ENCODE data around the gene INTS4.
"Not testable (repeated sequence)": the region's sequence is repeated elsewhere in the genome, so short reads cannot be mapped to it uniquely, and the experiment has no call there.

Gene INTS4

GRCh38 chr11:77959434-77959833 is 35.0 kb downstream of the INTS4 start:
- no peak for DNase-seq

GRCh38 chr11:77958583-77959177 is 35.8 kb downstream of the INTS4 start:
- not testable (repeated sequence) for DNase-seq

GRCh38 chr11:77943296-77943695 is 51.2 kb downstream of the INTS4 start:
- DNase-seq, result not testable (repeated sequence)

- DNase-seq, result not testable (repeated sequence)
Measured at GRCh38 chr11:77942465-77942864, 52.0 kb downstream of the INTS4 start.

GRCh38 chr11:77933596-77933995 is 60.9 kb downstream of the INTS4 start:
- DNase-seq, result not testable (repeated sequence)

GRCh38 chr11:77930334-77931208 is 63.9 kb downstream of the INTS4 start:
- not testable (repeated sequence) for DNase-seq

GRCh38 chr11:77917713-77918112 is 76.8 kb downstream of the INTS4 start:
- DNase-seq, result not testable (repeated sequence)

GRCh38 chr11:77914307-77914791 is 80.1 kb downstream of the INTS4 start:
- DNase-seq, result not testable (repeated sequence)

- not testable (repeated sequence) for DNase-seq
Measured at GRCh38 chr11:77913608-77914306, 80.7 kb downstream of the INTS4 start.

- not testable (repeated sequence) for DNase-seq
Measured at GRCh38 chr11:77910828-77911227, 83.6 kb downstream of the INTS4 start.

GRCh38 chr11:77909277-77909676 is 85.2 kb downstream of the INTS4 start:
- DNase-seq, result no peak

GRCh38 chr11:77908835-77909234 is 85.6 kb downstream of the INTS4 start:
- no peak for DNase-seq

GRCh38 chr11:77894949-77895348 is 99.5 kb downstream of the INTS4 start:
- not testable (repeated sequence) for DNase-seq

- not testable (repeated sequence) for DNase-seq
Measured at GRCh38 chr11:77891703-77892102, 102.8 kb downstream of the INTS4 start.

GRCh38 chr11:77891256-77891655 is 103.2 kb downstream of the INTS4 start:
- not testable (repeated sequence) for DNase-seq

GRCh38 chr11:77890619-77891056 is 103.8 kb downstream of the INTS4 start:
- DNase-seq, result not testable (repeated sequence)

GRCh38 chr11:77890100-77890614 is 104.3 kb downstream of the INTS4 start:
- DNase-seq, result not testable (repeated sequence)

GRCh38 chr11:77889045-77889444 is 105.4 kb downstream of the INTS4 start:
- DNase-seq, result not testable (repeated sequence)

- DNase-seq, result no peak
Measured at GRCh38 chr11:77886401-77886800, 108.1 kb downstream of the INTS4 start.

- no peak for DNase-seq
Measured at GRCh38 chr11:77884829-77885190, 109.7 kb downstream of the INTS4 start.

- no peak for DNase-seq
Measured at GRCh38 chr11:77884186-77884828, 110.2 kb downstream of the INTS4 start.

All from anterior cingulate cortex (tissue), 58 donors.